ENCODE data around the gene CCDC27.
"Not testable (repeated sequence)": the region's sequence is repeated elsewhere in the genome, so short reads cannot be mapped to it uniquely, and the experiment has no call there.

CCDC27 gene

DNA sequence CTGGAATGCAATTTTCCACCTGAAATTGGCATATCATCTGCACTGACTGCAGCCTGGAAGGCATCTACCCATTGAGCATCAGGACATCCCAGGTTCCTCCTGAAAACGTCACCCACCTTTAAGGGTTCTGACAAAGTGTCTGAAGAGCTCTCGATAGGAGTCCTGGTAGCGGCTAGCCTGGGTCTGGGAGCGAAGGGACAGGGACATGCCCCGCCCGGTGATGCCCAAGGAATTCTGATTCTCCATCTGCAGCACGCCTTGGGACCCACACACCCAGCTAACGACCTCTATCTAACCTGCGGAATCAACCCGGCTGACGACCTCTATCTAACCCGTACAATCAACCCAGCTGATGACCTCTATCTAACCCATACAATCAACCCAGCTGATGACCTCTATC is 13.3 kb upstream of the CCDC27 start:
- no peak for ATAC-seq

DNA sequence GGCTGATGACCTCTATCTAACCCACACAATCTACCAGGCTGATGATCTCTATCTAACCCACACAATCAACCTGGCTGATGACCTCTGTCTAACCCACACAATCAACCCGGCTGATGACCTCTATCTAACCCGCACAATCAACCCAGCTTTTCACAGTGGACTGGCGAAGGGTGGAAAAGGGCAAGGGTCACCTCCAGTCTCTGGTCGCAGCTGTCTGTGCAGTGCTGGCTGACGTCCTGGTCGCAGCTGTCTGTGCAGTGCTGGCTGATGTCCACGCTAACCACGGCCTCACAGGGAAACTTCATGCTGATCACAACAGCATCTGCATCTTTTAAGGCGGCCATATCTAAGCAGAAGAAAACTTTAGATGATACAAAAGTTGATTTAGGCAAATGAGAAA is 12.2 kb upstream of the CCDC27 start:
- ATAC-seq = no peak

DNA sequence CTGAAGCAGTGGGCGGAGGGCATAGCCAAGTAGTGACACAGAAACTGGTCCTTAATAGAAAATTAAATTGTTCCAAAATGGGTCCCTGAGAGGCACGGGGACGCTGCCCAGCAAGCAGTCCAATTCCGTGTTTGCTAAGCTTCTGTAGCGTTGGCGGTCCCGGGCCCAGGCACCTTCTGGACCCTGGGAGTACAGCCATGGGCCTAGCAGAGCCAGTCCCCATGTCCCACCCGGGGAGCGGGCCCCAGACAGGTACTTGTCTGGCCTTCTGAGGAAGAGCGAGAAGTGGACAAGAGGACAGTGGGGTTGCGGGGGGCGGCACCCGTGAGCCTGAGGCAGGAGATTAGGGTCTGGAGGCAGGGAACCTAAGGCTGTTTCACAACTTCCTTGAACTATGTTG is 11.5 kb upstream of the CCDC27 start:
- ATAC-seq = no peak

DNA sequence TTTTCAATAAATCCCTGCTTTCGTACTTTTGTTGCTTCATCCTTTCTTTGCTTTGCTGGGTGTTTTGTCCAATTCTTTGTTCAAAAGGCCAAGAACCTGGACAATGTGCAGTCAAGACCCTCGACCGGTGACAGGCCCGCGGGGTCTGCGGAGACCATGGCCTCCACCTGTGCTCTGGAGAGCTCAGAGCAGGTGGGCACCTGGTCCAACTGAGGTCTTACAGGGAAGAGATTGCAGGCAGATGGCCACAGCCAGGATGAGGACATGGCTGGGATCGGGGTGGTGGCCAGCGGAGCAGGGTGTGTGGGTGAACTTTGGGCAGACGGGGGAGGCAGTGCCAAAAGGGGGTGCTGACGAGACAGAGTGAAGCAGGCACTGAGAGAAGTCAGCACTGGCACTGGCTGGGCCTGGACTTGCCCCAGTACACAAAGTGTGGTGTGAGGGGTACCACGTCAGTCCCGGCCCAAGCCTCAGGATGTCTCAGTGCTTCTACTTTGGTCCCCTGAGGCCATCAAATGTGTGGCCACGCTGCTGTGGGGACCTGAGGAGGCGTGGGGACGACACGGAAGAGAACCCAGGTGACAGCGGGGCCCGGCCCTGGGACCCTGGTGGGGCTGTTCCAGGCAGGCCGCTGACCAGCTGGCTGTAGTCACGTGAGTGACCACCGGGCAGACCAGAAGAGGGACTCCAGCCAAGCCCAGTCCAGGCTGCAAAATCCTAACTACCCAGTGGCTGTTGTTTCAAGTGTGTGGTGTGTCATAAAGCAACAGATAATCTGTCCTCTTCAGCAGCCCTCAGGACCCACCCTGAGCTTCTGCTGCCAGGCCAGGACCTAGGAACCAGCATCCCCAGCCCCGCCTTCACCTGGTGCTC is 10.4 kb upstream of the CCDC27 start:
- ATAC-seq = no peak

DNA sequence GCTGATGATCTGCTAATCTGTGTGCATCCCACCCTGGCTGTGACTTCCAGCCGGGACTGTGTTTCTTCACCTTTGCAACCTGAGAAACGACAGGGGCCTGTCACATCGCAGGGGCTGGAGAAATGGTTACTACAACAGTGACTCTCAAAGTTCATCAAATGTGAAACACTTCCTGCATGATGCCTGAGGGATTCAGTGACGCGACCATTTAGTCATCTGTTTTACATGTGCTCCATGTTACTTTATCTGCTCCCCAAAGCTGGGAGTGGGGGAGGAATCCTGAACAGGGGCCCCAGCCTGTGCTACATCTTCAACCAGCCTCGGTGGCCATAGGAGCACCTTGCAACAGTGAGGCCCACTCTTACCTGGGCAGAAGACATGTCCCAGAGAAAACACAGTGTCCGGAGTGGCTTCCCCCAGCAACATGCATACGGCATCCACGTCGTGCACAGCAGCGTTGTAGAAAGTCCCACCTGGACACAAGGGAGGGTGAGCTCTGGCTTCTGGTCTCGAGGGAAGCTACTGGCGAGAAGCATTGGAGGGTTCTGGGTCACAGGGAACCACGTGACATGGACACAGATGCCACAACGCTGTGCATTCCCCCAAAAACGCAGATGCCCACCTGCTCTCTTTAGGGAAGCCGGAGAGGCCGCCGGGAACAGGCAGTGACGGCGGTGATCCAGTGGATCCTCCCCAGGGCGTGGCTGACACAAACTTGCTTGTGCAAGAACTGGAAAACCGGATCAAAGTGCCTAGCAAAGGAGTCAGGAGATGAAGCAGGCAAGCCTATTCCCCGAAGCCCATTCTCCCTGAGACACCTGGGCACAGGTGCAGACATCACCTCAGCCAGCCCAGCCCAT is 9.6 kb upstream of the CCDC27 start:
- no peak for ATAC-seq

DNA sequence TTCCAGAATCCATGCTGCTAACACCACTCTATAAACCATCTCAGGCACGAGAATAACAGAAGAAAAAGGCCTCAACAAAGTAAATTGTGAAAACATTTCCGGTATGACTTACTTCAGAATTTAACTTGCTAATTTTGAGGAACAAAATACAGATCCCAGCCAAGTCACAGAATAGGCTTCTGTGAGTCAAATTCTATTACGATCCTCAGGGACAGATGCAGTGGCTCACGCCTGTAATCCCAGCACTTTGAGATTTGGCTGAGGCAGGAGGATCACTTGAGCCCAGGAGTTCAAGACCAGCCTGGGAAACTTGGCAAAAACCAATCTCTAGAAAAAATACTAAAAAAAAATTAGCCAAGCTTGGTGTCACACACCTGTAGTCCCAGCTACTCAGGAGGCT is 8.8 kb upstream of the CCDC27 start:
- ATAC-seq = no peak

DNA sequence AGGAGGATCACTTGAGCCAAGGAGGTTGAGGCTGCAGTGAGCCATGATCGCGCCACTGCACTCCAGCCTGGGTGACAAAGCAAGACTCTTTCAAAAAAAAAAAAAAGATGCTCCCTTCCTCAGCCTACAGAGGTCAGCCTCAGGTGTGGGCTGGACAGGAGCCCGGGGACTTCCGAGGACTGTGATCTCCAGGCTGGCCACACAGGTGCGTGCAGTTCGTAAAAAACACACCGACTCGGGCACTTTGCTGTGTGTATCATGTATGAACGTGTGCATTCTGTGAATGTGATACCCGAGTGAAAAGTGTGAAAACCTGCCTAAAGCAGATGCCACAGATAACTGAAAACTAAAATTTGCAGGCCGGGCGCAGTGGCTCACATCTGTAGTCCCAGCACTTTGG is 8.4 kb upstream of the CCDC27 start:
- no peak for ATAC-seq

DNA sequence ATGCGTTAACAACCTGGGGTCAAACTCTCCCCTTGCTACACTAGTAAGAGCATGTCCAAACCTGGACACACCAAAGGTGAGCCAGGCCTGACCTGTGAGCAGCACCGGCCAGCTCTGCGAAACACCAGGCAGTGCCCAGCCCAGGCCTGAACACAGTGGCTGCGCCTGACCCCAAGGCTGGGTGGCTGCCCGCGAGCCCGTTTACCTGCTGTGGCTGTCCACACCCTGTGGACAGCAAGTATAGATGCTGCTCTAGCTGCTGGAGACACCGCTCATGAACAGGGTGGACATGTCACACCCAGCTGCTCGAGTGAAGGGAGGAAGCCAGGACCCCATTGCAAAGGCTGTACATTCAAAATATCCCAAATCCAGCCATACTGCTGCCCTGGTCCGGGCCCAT is 7.6 kb upstream of the CCDC27 start:
- ATAC-seq = no peak

DNA sequence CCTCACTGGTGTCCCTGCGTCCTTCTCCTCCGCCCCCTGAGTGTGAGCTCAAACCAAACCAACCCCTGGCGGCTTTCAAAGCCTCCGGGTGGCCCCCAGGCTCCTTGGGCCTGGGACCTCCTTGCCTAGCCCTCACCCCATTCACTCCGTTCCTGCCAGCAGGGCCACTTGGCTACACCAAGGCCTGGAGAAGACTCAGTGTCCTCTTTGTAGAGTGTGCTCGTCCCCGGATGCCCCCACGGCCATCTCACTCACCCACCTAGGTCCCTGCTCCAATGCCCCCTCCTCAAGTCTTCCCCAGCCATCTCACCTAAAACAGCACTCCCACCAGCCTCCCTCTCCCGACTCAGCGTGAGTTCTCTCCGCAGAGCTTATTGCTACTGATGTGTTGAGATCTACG is 7.2 kb upstream of the CCDC27 start:
- ATAC-seq = no peak

DNA sequence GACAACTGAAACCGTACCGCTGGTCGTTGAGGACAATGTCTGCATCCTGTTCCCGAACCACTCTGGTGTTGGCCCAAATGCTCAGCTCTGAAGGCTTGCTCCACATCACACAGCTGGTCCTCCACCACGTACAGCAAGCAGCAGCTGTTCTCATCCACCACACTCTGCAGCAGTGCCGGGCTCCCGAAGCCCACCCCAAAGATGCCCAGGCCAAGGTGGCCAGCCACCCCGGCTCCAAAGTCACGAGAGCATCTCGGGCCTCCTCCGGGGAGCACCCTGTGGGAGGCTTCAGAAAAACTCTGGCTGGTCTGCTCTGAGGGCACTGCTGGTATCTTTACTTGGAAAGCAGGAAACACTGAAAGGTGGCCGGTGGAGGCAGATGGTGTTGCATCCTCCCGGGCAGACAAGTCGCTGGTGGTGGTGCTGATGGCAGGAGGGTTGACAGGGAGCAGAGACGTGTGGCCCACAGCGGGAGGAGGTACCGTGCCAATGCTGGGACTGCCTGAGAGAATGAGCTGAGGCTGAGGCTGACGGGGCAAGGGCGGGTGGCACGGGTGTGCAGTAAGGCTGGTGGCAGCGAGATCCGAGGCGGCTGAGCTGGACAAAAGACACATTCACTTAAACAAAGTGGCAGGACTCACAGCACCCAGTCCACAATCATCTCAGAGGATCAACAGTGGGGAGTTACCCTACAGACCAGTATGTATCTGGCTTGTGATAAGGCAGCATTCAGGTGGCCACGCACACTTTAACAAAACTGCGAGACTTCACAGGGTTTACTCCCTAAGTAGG is 6.5 kb upstream of the CCDC27 start:
- no peak for ATAC-seq

DNA sequence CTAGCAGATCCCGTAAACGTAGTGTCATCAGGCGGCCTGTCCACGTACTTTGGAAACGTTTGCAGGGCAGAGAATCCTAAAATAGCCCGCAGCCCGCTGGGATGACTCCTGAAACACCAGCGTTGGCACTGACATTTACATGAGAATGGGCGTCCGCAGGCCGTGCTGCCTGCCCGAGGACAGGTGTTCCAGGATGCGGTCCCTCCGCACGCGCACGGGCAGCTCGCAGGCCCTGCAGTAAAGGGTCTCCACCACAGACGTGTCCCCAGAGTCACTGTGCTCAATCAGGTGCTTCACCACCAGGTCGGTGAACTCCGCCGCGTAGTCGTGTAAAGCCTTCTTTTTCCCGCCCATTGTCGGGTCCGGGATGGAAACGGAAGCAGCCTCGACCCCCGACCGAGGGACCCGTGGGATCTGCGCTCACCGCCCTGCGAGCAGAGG is 5.8 kb upstream of the CCDC27 start:
- ATAC-seq = no peak

DNA sequence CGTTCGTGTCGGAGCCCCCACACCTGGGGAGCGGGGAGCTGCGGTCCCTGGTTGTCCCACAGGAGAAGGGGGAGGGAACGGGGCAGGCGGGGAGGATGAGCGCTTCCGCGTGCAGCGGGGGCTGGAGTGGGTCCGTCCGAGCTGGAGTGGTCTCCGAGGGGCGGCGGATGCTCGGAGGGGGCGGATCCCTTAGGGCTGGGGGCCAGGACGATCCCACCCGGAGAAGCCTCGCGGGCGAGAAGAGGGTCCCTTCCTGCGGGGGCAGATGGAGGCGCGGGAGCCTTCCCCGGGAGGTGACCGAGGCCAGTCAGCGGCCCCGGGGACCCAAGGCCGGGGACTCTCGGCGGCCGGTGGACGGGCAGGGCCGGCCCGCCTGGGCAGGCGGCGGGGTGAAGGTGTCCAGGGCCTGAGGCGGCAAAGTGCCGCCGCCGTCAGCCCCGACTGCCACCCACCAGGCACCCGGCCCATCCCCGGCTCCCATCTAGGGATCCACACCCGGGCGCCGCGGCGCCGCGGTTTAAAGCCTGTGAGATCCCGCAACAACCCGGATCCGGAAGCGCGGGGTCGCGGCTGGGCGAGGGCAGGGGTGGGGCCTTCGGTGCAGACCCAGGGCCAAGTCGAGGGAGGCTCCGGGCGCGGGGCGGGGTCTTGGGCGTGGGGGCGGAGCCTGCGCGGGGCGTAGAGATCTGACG is 5.3 kb upstream of the CCDC27 start:
- ATAC-seq = peak; percentile 97

DNA sequence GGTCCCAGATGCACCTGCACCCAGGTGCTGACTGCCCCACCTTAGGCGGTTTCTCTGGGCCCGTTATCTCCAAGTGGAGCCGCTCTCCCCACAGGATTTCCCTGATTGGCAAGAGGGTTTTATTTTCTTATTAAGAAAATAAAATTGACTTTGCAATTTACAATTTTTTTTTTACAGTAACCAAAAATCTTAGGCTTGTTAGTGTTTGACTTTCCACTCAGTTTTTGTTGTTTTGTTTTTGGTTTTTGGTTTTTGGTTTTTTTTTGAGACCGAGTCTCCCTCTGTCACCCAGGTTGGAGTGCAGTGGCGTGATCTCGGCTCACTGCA is 4.8 kb upstream of the CCDC27 start:
- no peak for ATAC-seq

DNA sequence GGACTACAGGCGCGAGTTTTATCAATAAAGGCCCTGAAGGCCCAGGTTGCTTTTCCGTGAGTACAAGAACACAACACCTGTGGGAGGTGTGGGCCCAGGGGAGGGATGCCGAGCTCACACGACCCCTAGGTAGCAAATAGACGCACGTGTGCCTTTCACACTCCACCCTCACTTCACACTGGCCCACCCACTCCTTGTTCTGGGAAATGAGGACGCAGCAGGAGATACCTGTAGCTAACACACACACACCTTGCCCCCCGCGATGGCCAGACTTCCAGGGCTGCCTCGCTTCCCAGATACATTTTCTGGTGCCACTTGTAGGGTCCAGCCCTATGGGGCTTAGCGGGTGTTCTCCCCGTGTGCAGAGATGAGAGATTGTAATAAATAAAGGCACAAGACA is 4.3 kb upstream of the CCDC27 start:
- ATAC-seq = no peak

DNA sequence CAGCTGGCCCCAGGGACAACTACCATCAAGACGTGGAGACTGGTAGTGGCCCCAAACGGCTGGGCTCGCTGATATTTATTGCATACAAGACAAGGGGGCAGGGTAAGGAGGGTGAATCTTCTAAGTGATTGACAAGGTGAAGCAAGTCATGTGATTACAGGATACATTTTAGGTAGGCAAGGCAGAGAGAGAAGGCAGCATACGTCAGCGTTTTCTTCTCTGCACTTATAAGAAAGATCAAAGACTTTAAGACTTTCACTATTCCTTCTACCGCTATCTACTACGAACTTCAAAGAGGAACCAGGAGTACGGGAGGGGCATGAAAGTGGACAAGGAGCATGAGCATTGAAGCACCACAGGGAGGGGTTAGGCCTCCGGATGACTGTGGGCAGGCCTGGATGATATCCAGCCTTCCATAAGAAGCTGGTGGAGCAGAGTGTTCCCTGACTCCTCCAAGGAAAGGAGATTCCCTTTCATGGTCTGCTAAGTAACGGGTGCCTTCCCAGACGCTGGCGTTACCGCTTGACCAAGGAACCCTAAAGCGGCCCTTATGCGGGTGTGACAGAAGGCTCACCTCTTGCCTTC is 3.8 kb upstream of the CCDC27 start:
- ATAC-seq = not testable (repeated sequence)

DNA sequence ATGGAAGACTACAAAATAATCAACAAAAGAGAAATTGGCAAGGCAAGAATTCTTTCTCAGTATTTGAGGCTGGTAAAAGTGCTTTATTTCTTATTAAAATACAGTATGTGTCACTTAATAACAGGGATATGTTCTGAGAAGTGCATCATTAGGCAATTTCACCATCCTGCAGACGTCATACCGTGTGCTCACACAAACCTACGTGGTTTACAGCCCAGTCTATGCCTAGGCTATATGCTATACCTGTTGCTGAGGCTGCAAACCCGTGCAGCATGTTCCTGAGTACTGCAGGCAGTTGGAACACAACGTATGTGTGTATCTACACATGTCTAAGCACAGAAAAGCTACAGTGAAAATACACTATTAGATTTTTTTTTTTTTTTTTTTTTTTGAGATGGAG is 2.7 kb upstream of the CCDC27 start:
- no peak for ATAC-seq

DNA sequence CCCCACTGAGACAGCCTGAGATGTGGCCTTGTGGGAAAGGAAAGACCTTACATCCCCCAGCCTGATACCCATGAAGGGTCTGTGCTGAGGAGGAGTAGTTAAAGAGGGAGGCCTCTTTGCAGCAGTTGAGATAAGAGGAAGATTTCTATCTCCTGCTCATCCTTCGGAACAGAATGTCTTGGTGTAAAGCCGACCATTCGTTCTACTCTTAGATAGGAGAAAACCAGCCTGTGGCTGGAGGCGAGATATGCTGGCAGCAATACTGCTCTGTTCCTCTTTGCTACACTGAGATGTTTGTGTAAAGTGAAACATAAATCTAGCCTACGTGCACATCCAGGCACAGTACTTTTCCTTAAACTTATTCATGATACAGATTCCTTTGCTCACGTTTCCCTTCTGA is 1.5 kb upstream of the CCDC27 start:
- ATAC-seq = no peak

DNA sequence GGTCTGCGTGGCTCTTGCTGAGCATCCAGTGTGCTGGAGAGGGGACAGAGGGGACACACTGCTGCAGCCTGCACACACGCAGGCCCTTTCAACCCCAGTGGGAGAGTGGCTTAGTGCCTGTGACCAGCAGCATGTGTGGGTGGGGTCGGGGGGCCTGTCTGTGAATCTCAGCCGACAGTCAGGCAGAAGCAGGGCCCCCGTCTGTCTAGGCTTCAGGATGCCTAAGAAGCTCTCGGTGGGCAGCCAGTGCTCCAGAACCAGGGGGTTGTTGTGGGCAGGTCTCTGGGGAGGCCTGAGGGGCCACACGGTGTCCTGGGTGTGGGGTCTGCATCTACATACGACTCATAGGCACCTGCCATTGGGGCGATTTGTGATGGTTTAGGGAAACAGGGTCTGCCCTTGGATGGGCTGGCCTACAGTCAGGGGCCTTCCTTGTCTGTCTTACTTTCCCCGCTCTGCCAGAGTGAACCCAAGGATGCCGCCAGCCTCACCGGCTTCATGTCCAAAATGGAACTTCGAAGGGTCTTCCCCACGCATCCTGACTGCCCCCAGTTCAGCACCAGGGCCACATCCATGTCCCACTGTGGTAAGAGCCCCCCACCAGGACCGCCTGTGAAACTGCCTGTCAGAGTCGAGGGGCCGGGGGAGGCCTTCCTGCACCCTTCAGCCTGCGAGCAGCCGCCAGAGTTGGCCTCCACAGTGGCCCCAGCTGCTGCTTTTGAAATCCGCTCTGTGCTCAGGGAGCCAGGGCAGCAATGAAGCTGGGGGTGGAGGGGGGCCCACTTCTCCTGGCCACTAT is 1.6 kb downstream of the CCDC27 start:
- no peak for ATAC-seq

DNA sequence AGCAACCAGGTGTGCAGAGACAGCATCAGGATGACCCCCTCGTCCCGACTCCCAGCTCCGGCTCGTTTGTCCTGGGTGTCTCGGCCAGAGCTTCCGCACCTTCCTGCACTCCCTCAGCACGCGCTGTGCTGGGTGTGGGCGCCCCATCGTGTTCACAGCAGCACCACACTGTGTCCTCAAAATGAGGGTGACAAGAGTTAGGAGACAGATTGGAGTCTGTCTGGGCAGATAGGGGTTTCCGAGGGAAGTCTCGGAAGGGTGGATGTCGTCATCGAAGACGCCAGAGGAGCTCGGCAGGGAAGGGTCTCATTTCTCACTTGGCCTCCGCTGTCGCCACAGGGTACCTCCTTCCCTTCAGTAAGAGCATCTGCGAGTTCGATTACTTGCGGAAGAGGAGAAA is 4.1 kb downstream of the CCDC27 start:
- ATAC-seq = no peak

DNA sequence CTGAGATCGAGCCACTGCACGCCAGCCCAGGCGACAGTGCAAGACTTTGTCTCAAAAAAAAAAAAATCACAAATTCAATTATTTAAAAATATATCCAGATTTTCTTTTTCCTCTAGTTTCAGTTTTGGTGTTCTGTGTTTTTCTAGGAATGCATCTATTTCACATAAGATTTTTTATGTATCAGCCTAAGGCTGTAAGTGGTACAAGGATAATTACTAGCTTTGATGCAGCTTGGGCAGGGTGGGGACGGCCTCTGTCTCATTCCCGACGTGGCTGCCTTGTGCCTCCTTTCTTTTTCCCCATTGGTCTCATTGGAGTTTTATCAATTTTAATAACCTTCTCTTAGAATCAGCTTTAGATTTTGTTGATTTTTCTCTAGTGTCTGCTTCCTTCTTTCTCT is 6.9 kb downstream of the CCDC27 start:
- ATAC-seq = no peak

DNA sequence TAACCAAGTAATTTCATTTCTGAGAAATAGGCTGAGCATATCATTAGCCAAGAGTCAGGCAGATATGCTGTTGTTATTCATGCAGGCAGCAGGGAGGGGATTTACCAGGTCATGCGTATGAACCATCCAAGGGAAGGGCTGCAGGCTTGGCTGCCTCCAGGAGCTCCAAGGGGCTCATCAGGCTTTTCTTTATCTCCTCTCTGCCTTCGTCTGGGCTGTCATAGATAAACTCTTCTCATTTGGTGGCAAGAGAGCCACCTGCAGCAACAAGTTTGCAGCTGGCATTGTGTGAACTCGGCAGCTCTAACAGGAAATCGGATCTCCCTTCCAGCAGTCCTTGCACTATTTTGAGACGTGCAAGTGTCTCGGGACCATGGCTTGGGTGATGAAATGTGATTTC is 7.5 kb downstream of the CCDC27 start:
- ATAC-seq = no peak
